ENCODE measurements around the gene QRFP. TPM values are rescaled to one million over a fixed set of nuclear protein-coding genes. Genes with fewer than 3 reads are reported as not detected.
A peak's percentile ranks its signal among the peaks of the same experiment; 100 is the strongest.

Gene QRFP
- polyA plus RNA-seq, 2 of the 4 experiments (the other 2 are of a cell fraction): not detected

DNA sequence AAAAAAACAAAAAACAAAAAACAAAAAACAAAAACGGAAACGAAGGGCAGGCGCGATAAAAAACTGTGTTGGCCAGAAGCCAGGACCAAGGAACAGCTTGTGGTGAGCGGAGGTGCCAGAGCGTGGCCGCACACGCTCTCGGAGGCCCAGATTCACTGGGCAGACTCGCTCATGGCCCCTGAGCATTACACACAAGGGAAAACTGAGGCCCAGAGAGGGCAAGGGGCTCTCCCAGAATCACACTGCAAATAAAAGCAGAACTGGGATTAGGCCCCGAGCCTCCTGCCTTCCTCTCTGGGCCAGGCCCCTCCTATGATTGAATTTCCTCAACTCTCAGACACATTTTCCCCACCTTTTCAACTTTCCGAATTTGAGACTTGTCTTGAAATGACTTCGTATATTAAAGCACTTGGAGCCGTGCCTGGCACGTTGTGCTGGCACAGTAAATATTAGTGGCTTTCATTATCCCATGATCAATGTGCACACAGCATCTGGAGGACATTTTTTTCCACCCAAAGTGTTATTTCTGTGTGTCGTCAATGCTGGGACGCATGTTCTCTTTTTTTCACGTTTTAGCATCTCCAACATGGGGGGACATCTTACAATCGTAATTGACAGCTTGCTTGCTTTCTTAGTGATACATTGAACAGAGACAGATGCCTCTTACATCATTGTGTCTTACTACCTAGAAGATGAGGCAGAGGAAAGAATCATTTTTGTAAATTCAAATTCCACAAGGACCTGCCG is 35.1 kb upstream of the QRFP start:
- DNase-seq (ENCODE audit: low read depth in 1 of 2, low spot score in 1 of 2): no peak
- no peaks in the 10 kb centered on the region for H3K9me3 ChIP-seq
- H3K4me3 ChIP-seq: no peak overlapping the region
- CTCF ChIA-PET: interaction anchor here (0.6 to 7.0 kb wide), 13 partner anchors 9 to 231 kb away, joined by 3 to 49 read pairs (median 4); no protein-coding TSS in a partner anchor
- H3K4me1 ChIP-seq: peaks cover 61% of the 10 kb centered on the region
- TF ChIP-seq GATA3 (IDR thresholded peaks at IDR 0.05; ENCODE audit: borderline replicate concordance) (no peak), ZSCAN20 (CRISPR knock-in tag; IDR thresholded peaks at IDR 0.05) (no peak), SMC3 (IDR thresholded peaks at IDR 0.05) (no peak), CHD2 (IDR thresholded peaks at IDR 0.05; ENCODE audit: low read length, partially characterized antibody) (no peak), KDM5A (IDR thresholded peaks at IDR 0.05) (no peak)
- TF ChIP-seq, protein P1, sequence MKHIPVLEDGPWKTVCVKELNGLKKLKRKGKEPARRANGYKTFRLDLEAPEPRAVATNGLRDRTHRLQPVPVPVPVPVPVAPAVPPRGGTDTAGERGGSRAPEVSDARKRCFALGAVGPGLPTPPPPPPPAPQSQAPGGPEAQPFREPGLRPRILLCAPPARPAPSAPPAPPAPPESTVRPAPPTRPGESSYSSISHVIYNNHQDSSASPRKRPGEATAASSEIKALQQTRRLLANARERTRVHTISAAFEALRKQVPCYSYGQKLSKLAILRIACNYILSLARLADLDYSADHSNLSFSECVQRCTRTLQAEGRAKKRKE (CRISPR knock-in tag; IDR thresholded peaks at IDR 0.05; ENCODE audit: low read depth): no peak
- H3K4me2 ChIP-seq: no peak overlapping the region
- H3K27ac ChIP-seq: peak overlapping the region in 1 of 2 experiments; percentile 72; a peak in 2 of 6 replicates
- ATAC-seq: no peak
- FAIRE-seq: no peak
- POLR2A ChIA-PET: no interaction called here
- WGBS (ENCODE audit: missing lambda C conversion rate): 86% methylated on average over 20 of the region's 20 CpGs

- Histone ChIP-seq H3K27ac (peak overlapping the region in 1 of 2 experiments; percentile 93; a peak in 1 of 6 replicates), H3K4me3 (no peak overlapping the region), H3K9me3 (no peaks in the 10 kb centered on the region), H3K4me1 (peaks cover 53% of the 10 kb centered on the region), H3K4me2 (no peak overlapping the region)
- ChIA-PET POLR2A (no interaction called here), CTCF (interaction anchor here (1.1 to 7.0 kb wide), 5 partner anchors 50 to 115 kb away, joined by 3 to 49 read pairs (median 34); no protein-coding TSS in a partner anchor)
- no peak for TF ChIP-seq RCOR1 (IDR thresholded peaks at IDR 0.05; ENCODE audit: low read depth, low read length)
- WGBS (ENCODE audit: missing lambda C conversion rate): 92% methylated on average over 15 of the region's 15 CpGs
- FAIRE-seq: no peak
- ATAC-seq: no peak
- no peak for DNase-seq (ENCODE audit: low read depth in 1 of 2, low spot score in 1 of 2)
Measured at GRCh38 chr9:130930804-130931349, 34.3 kb upstream of the QRFP start.

DNA sequence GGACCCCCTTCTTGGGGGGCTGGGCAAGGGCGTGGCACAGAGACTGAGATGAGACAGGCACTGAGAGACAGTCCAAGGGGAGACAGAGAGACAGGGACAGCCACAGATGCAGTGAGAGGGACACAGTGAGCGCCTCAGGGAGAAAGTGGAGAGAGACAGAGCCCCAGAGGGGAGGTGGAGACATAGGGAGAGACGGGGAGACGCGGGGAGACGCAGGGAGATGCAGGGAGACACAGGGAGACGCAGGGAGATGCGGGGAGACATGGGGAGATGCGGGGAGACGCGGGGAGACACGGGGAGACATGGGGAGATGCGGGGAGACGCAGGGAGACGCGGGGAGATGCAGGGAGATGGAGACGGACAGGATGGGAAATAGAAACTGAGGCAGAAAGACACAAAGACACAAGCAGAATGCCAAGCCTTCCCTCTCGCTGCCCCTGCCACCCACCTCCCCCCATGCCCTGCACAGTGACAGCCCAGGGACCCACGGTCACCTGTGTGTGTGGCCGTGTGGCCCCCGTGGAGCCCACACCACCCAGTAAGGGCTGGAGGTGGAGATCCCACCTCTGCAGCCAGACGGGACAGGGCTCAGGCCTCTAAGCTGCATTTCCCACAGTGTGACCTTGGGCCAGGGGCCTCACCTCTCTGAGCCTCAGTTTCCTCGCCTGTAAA is 33.7 kb upstream of the QRFP start:
- Histone ChIP-seq H3K4me3 (no peak overlapping the region), H3K9me3 (no peaks in the 10 kb centered on the region), H3K4me2 (no peak overlapping the region), H3K4me1 (peaks cover 48% of the 10 kb centered on the region), H3K27ac (peak overlapping the region in 1 of 2 experiments; percentile 93; a peak in 3 of 6 replicates)
- TF ChIP-seq, protein P1 (CRISPR knock-in tag; IDR thresholded peaks at IDR 0.05; ENCODE audit: low read depth): no peak
- no peak for TF ChIP-seq GATA3 (IDR thresholded peaks at IDR 0.05; ENCODE audit: borderline replicate concordance)
- TF ChIP-seq JUN (IDR thresholded peaks at IDR 0.05): no peak
- no peak for TF ChIP-seq ZSCAN20 (CRISPR knock-in tag; IDR thresholded peaks at IDR 0.05)
- no peak for TF ChIP-seq MAFK (IDR thresholded peaks at IDR 0.05; ENCODE audit: partially characterized antibody)
- no peak for TF ChIP-seq HDAC2 (IDR thresholded peaks at IDR 0.05)
- TF ChIP-seq REST (IDR thresholded peaks at IDR 0.05): no peak
- TF ChIP-seq HOXB5 (CRISPR knock-in tag; IDR thresholded peaks at IDR 0.05): no peak
- TF ChIP-seq POLR2AphosphoS2 (conservative IDR thresholded peaks at IDR 0.05; ENCODE audit: low read length): no peak
- no peak for TF ChIP-seq POLR2A (IDR thresholded peaks at IDR 0.05; ENCODE audit: low read length)
- no peak for TF ChIP-seq CHD4 (IDR thresholded peaks at IDR 0.05; ENCODE audit: borderline replicate concordance)
- TF ChIP-seq EHMT2 (IDR thresholded peaks at IDR 0.05; ENCODE audit: low read depth): no peak
- TF ChIP-seq, protein P2, sequence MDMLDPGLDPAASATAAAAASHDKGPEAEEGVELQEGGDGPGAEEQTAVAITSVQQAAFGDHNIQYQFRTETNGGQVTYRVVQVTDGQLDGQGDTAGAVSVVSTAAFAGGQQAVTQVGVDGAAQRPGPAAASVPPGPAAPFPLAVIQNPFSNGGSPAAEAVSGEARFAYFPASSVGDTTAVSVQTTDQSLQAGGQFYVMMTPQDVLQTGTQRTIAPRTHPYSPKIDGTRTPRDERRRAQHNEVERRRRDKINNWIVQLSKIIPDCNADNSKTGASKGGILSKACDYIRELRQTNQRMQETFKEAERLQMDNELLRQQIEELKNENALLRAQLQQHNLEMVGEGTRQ (IDR thresholded peaks at IDR 0.05): no peak
- TF ChIP-seq HOXA7 (CRISPR knock-in tag; IDR thresholded peaks at IDR 0.05): no peak
- no peak for TF ChIP-seq NPAS2 (CRISPR knock-in tag; IDR thresholded peaks at IDR 0.05; ENCODE audit: borderline replicate concordance)
- TF ChIP-seq RAD21 (conservative IDR thresholded peaks at IDR 0.05 in 1 of 2, IDR thresholded peaks at IDR 0.05 in 1 of 2): no peak
- no peak for TF ChIP-seq EP300 (IDR thresholded peaks at IDR 0.05)
- WGBS (ENCODE audit: missing lambda C conversion rate): 89% methylated on average over 22 of the region's 23 CpGs
- DNase-seq (ENCODE audit: low read depth in 1 of 2, low spot score in 1 of 2): no peak
- no peak for ATAC-seq
- POLR2A ChIA-PET: no interaction called here
- FAIRE-seq: no peak
- CTCF ChIA-PET: interaction anchor here (0.9 to 4.3 kb wide), 4 partner anchors 11 to 116 kb away, joined by 3 to 34 read pairs (median 4); no protein-coding TSS in a partner anchor

All from A549 (cell line).